DOHH2 (cell line): ENCODE measurements around the gene SPATA12.

ENCODE experiments used
- CTCF ChIP-seq: fragments of 200-600 bp; sonication (generic); IDR thresholded peaks from one replicate; pipeline ENCODE4 v1.5.1; 2014; ENCODE audit warnings: antibody characterized with exemption, mild to moderate bottlenecking, low read depth, low read length; ENCODE audit not compliant: poor library complexity, severe bottlenecking
- EZH2phosphoT487 ChIP-seq: fragments of 200-600 bp; sonication (generic); IDR thresholded peaks from 2 replicates; pipeline ENCODE4 v1.6.1; 2017; ENCODE audit warnings: borderline replicate concordance, mild to moderate bottlenecking, antibody characterized with exemption, low read length, moderate library complexity, mixed read lengths

GRCh38 chr3:57048052-57048671, 12.3 kb upstream of the SPATA12 start:
- no peak for TF ChIP-seq CTCF
- TF ChIP-seq EZH2phosphoT487, result no peak
